Small intestine (tissue), 7 donors: Measurements from ENCODE around the gene NPM1. TPM values are rescaled to one million over a fixed set of nuclear protein-coding genes. Genes with fewer than 3 reads are reported as not detected.

ENCODE experiments used
- DNase-seq, 2 donors: peaks; one replicate each; pipeline versions ENCODE4 v3.0.0 to v3.0.0-alpha.2; 2013
- FAIRE-seq: peaks from 2 replicates; lab custom pipeline; 2012; peaks lifted over from hg19 to GRCh38; lab: Jason Lieb, UNC
- H3K27ac ChIP-seq, 3 donors: one replicate each; pipeline ENCODE4 v1.5.1; 2013; ENCODE audit warnings: low read length in 2 of 3, mild to moderate bottlenecking in 2 of 3, control low read depth in 1 of 3, inconsistent platforms in 1 of 3, low read depth in 1 of 3, moderate library complexity in 1 of 3
- H3K27me3 ChIP-seq, 3 donors: one replicate each; pipeline ENCODE4 v1.6.1; 2013; ENCODE audit warnings: low read length in 3 of 3, inconsistent platforms in 1 of 3; ENCODE audit not compliant: control insufficient read depth in 3 of 3, insufficient read depth in 3 of 3
- H3K36me3 ChIP-seq, 3 donors: one replicate each; pipeline ENCODE4 v1.6.1; 2013; ENCODE audit warnings: low read length in 3 of 3, inconsistent platforms in 1 of 3, low read depth in 1 of 3, mild to moderate bottlenecking in 1 of 3, moderate library complexity in 1 of 3; ENCODE audit not compliant: control insufficient read depth in 3 of 3, insufficient read depth in 2 of 3
- H3K4me1 ChIP-seq, 3 donors: one replicate each; pipeline ENCODE4 v1.6.1; 2013; ENCODE audit warnings: low read length in 2 of 3, inconsistent platforms in 1 of 3, low read depth in 1 of 3, mild to moderate bottlenecking in 1 of 3, moderate library complexity in 1 of 3; ENCODE audit not compliant: control insufficient read depth in 3 of 3, insufficient read depth in 2 of 3
- H3K4me3 ChIP-seq, 3 donors: one replicate each; pipeline ENCODE4 v1.5.1; 2013; ENCODE audit warnings: low read length in 3 of 3, control low read depth in 1 of 3, inconsistent platforms in 1 of 3, low read depth in 1 of 3, mild to moderate bottlenecking in 1 of 3, moderate library complexity in 1 of 3
- H3K9me3 ChIP-seq, 2 donors: one replicate each; pipeline ENCODE4 v1.6.1; 2013; ENCODE audit warnings: low read depth in 1 of 2, low read length in 1 of 2; ENCODE audit not compliant: control insufficient read depth in 2 of 2, insufficient read depth in 1 of 2
- WGBS, 3 donors: extraction: QIAGEN DNeasy Blood & Tissue Kit; methylation state at CpG; one replicate each; pipeline ENCODE4 v1.1.7; 2013; 5-methylcytosine and 5-hydroxymethylcytosine counted together
- polyA plus RNA-seq, 4 donors: library from polyadenylated mRNA; stranded (reverse) in 3 of 4; unstranded in 1 of 4; fragments of 200-250 nt in 3 of 4; fragments of 120-200 nt in 1 of 4; gene quantifications; one replicate each; pipeline versions ENCODE4 v1.2.1 to v1.2.3, GENCODE V29; 2013
- donor health status: healthy with polysubstance abuse.
- donor health status: control.
- donor health status: control.
- donor health status: Bipolar disorder and iron deficiency.
- donor health status: healthy.

Gene NPM1
- polyA plus RNA-seq, 4 donors = 1,717 to 3,094 (median 2,104) TPM

- no peak overlapping the region for H3K4me3 ChIP-seq
- H3K9me3 ChIP-seq = no peaks in the 10 kb centered on the region
- H3K4me1 ChIP-seq = peaks cover 0 to 8% (median 0%) of the 10 kb centered on the region in 3 donors
- H3K27me3 ChIP-seq = peaks cover 0 to 4% (median 0%) of the 10 kb centered on the region in 3 donors
- H3K36me3 ChIP-seq = no peaks in the 10 kb centered on the region
- 79 to 84% (median 83%) methylated on average over 16 of the region's 16 CpGs for WGBS, 3 donors
- no peak overlapping the region for H3K27ac ChIP-seq
- no peak for FAIRE-seq
- no peak for DNase-seq
These were observed 41.3 kb downstream of the NPM1 start for GRCh38 chr5:171428809-171429542.

GRCh38 chr5:171429543-171429910 lies 41.9 kb downstream of the NPM1 start:
- H3K4me3 ChIP-seq = no peak overlapping the region
- no peaks in the 10 kb centered on the region for H3K36me3 ChIP-seq
- peaks cover 0 to 8% (median 0%) of the 10 kb centered on the region in 3 donors for H3K4me1 ChIP-seq
- FAIRE-seq (no peak), DNase-seq (no peak)
- 83 to 89% (median 89%) methylated on average over 4 of the region's 4 CpGs for WGBS, 3 donors
- H3K27me3 ChIP-seq = peaks cover 0 to 4% (median 0%) of the 10 kb centered on the region in 3 donors
- no peaks in the 10 kb centered on the region for H3K9me3 ChIP-seq
- H3K27ac ChIP-seq = no peak overlapping the region

GRCh38 chr5:171431251-171431777 lies 43.7 kb downstream of the NPM1 start:
- FAIRE-seq (no peak), DNase-seq (no peak)
- Histone ChIP-seq H3K36me3 (peaks cover 0 to 3% (median 0%) of the 10 kb centered on the region in 3 donors), H3K4me1 (peaks cover 0 to 8% (median 0%) of the 10 kb centered on the region in 3 donors), H3K27me3 (peaks cover 0 to 4% (median 0%) of the 10 kb centered on the region in 3 donors), H3K4me3 (no peak overlapping the region), H3K27ac (no peak overlapping the region), H3K9me3 (no peaks in the 10 kb centered on the region)
- 85 to 87% (median 86%) methylated on average over 7 of the region's 7 CpGs for WGBS, 3 donors

GRCh38 chr5:171432076-171432475 lies 44.4 kb downstream of the NPM1 start:
- DNase-seq = no peak
- no peaks in the 10 kb centered on the region for H3K9me3 ChIP-seq
- peaks cover 0 to 4% (median 0%) of the 10 kb centered on the region in 3 donors for H3K27me3 ChIP-seq
- H3K27ac ChIP-seq = no peak overlapping the region
- H3K4me1 ChIP-seq = peaks cover 0 to 8% (median 0%) of the 10 kb centered on the region in 3 donors
- no peak overlapping the region for H3K4me3 ChIP-seq
- WGBS, 3 donors = 83 to 86% (median 84%) methylated on average over 8 of the region's 8 CpGs
- peaks cover 0 to 3% (median 0%) of the 10 kb centered on the region in 3 donors for H3K36me3 ChIP-seq
- FAIRE-seq = no peak

- FAIRE-seq (no peak), DNase-seq (no peak)
- peaks cover 0 to 12% (median 0%) of the 10 kb centered on the region in 3 donors for H3K4me1 ChIP-seq
- no peaks in the 10 kb centered on the region for H3K27me3 ChIP-seq
- 81 to 84% (median 83%) methylated on average over 16 of the region's 16 CpGs for WGBS, 3 donors
- no peak overlapping the region for H3K27ac ChIP-seq
- H3K4me3 ChIP-seq = no peak overlapping the region
- peaks cover 0 to 3% (median 0%) of the 10 kb centered on the region in 3 donors for H3K36me3 ChIP-seq
- H3K9me3 ChIP-seq = no peaks in the 10 kb centered on the region
These were observed 45.1 kb downstream of the NPM1 start for GRCh38 chr5:171432583-171433351.

GRCh38 chr5:171433352-171433698 lies 45.7 kb downstream of the NPM1 start:
- DNase-seq (no peak), FAIRE-seq (no peak)
- WGBS, 3 donors = 37 to 50% (median 49%) methylated on average over 5 to 6 of the region's 6 CpGs
- Histone ChIP-seq H3K27me3 (no peaks in the 10 kb centered on the region), H3K9me3 (no peaks in the 10 kb centered on the region), H3K27ac (no peak overlapping the region), H3K36me3 (peaks cover 0 to 3% (median 0%) of the 10 kb centered on the region in 3 donors), H3K4me3 (no peak overlapping the region), H3K4me1 (peaks cover 0 to 13% (median 0%) of the 10 kb centered on the region in 3 donors)

- DNase-seq = no peak
- Histone ChIP-seq H3K9me3 (no peaks in the 10 kb centered on the region), H3K36me3 (peaks cover 0 to 5% (median 0%) of the 10 kb centered on the region in 3 donors), H3K27ac (no peak overlapping the region), H3K4me1 (peaks cover 0 to 13% (median 0%) of the 10 kb centered on the region in 3 donors), H3K4me3 (no peak overlapping the region), H3K27me3 (no peaks in the 10 kb centered on the region)
- WGBS, 3 donors = 84 to 100% (median 92%) methylated on average over 5 of the region's 5 CpGs
- FAIRE-seq = no peak
These were observed 46.5 kb downstream of the NPM1 start for GRCh38 chr5:171433982-171434676.

GRCh38 chr5:171434874-171435273 lies 47.2 kb downstream of the NPM1 start:
- no peak for DNase-seq
- Histone ChIP-seq H3K27ac (no peak overlapping the region), H3K9me3 (no peaks in the 10 kb centered on the region), H3K27me3 (no peaks in the 10 kb centered on the region), H3K4me3 (no peak overlapping the region), H3K36me3 (peaks cover 0 to 9% (median 0%) of the 10 kb centered on the region in 3 donors), H3K4me1 (peaks cover 0 to 13% (median 0%) of the 10 kb centered on the region in 3 donors)
- WGBS, 3 donors = 91 to 94% (median 92%) methylated on average over 4 of the region's 4 CpGs
- no peak for FAIRE-seq
